Measurements from ENCODE around the gene AGPAT1.

Gene AGPAT1

GRCh38 chr6:32154514-32155161 is 21.2 kb downstream of the AGPAT1 start:
- TF ChIP-seq CTCF (IDR thresholded peaks at IDR 0.05; ENCODE audit: low read depth, low read length), result peak; percentile 61
- no peak for DNase-seq (ENCODE audit: extremely low read depth, low read depth)

- TF ChIP-seq CTCF (IDR thresholded peaks at IDR 0.05; ENCODE audit: low read depth, low read length), result peak; percentile 22
- DNase-seq (ENCODE audit: extremely low read depth, low read depth), result peak; percentile 80
These were observed 22.0 kb downstream of the AGPAT1 start, which contains the start of gene PPT2 for GRCh38 chr6:32153564-32154513. TSS of gene PPT2 (plus strand) at chr6:32154141. CDS start at chr6:32154595, 454 bp downstream.

GRCh38 chr6:32152769-32153563 is 22.9 kb downstream of the AGPAT1 start:
- no peak for DNase-seq (ENCODE audit: extremely low read depth, low read depth)
- TF ChIP-seq CTCF (IDR thresholded peaks at IDR 0.05; ENCODE audit: low read depth, low read length), result no peak

GRCh38 chr6:32151863-32152768 is 23.8 kb downstream of the AGPAT1 start, which contains the start of gene PRRT1:
TSS of gene PRRT1 (minus strand) at chr6:32151939. CDS start at chr6:32151827, 112 bp downstream.
- TF ChIP-seq CTCF (IDR thresholded peaks at IDR 0.05; ENCODE audit: low read depth, low read length), result no peak
- no peak for DNase-seq (ENCODE audit: extremely low read depth, low read depth)

- no peak for TF ChIP-seq CTCF (IDR thresholded peaks at IDR 0.05; ENCODE audit: low read depth, low read length)
These were observed 24.6 kb downstream of the AGPAT1 start for GRCh38 chr6:32151181-32151862.

More at GRCh38 chr6:32151181-32151862, 24.6 kb downstream of the AGPAT1 start:
- no peak for DNase-seq (ENCODE audit: extremely low read depth, low read depth)

Data from AG09319 (cell line).